Epithelial cell of esophagus (primary cell): Measurements from ENCODE around the gene GUCY1A1.
A peak's percentile ranks its signal among the peaks of the same experiment; 100 is the strongest.

Source experiments
- DNase-seq: peaks from one replicate; pipeline ENCODE4 v3.0.0; 2010; ENCODE audit warnings: low read depth
- H3K4me3 ChIP-seq: 2 replicates; pipeline ENCODE4 v1.5.1; 2011; ENCODE audit warnings: mild to moderate bottlenecking, low read length, control low read depth
- TF ChIP-seq, protein P1 (sequence below): IDR thresholded peaks from 2 replicates; pipeline ENCODE4 v1.5.1; 2011; ENCODE audit warnings: low read depth, mild to moderate bottlenecking, low read length, control low read depth, inconsistent platforms; ENCODE audit not compliant: insufficient read depth; ENCODE audit errors: missing control alignments

The GUCY1A1 gene

GRCh38 chr4:155780775-155781174, 114.1 kb downstream of the GUCY1A1 start:
- no peak overlapping the region for H3K4me3 ChIP-seq
- peak; percentile 57 for DNase-seq
- TF ChIP-seq, protein P1, sequence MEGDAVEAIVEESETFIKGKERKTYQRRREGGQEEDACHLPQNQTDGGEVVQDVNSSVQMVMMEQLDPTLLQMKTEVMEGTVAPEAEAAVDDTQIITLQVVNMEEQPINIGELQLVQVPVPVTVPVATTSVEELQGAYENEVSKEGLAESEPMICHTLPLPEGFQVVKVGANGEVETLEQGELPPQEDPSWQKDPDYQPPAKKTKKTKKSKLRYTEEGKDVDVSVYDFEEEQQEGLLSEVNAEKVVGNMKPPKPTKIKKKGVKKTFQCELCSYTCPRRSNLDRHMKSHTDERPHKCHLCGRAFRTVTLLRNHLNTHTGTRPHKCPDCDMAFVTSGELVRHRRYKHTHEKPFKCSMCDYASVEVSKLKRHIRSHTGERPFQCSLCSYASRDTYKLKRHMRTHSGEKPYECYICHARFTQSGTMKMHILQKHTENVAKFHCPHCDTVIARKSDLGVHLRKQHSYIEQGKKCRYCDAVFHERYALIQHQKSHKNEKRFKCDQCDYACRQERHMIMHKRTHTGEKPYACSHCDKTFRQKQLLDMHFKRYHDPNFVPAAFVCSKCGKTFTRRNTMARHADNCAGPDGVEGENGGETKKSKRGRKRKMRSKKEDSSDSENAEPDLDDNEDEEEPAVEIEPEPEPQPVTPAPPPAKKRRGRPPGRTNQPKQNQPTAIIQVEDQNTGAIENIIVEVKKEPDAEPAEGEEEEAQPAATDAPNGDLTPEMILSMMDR: no peak

DNA sequence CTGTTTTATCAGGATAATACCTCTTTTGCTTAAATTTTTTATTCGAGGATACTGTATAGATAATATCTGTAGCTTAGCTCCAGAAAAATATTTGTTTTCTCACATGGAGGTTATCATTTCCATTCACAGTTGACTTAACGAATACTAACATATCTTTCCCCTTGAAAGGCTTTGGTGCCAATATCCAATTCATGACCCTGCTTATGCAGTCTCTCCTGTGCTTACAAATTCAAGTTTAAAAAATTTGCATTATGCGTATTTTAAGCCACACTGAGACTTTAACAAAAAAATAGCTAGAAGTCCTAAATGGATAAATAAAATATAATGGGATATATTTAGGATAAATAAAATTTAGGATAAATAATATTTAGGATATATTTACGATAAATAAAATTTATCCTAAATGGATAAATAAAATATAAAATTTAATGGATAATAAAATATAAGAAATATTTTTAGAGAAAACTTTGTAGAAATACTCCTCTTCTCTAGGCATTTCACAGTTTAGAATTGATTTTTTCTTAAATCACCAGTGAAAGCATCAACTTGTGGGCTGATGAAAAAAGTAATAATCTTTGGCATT, 114.7 kb downstream of the GUCY1A1 start:
- TF ChIP-seq, protein P1: no peak
- H3K4me3 ChIP-seq: no peak overlapping the region
- no peak for DNase-seq
